Measurements from ENCODE around the gene XXYLT1. TPM values are rescaled to one million over a fixed set of nuclear protein-coding genes. Genes with fewer than 3 reads are reported as not detected.

XXYLT1 gene
- total RNA-seq, 1 donor from 2014 or later, result 14.5 TPM

- Histone ChIP-seq H3K27me3 (no peaks in the 10 kb centered on the region), H3K27ac (no peak overlapping the region), H3K4me1 (peaks cover 7% of the 10 kb centered on the region), H3K9me3 (no peaks in the 10 kb centered on the region), H3K36me3 (no peaks in the 10 kb centered on the region), H3K4me3 (no peak overlapping the region)
- intact Hi-C loops (cut with DNase I), result no loop called here
- DNase-seq (ENCODE audit: extremely low spot score in 2 of 2), result no peak
- TF ChIP-seq POLR2AphosphoS5 (IDR thresholded peaks at IDR 0.05; ENCODE audit: insufficient read depth in 1 of 2, low read depth in 1 of 2), result no peak
- no peak for TF ChIP-seq CTCF (IDR thresholded peaks at IDR 0.05)
- no peak for TF ChIP-seq POLR2A (IDR thresholded peaks at IDR 0.05)
These were observed 133.0 kb downstream of the XXYLT1 start for GRCh38 chr3:195137638-195138588.

DNA sequence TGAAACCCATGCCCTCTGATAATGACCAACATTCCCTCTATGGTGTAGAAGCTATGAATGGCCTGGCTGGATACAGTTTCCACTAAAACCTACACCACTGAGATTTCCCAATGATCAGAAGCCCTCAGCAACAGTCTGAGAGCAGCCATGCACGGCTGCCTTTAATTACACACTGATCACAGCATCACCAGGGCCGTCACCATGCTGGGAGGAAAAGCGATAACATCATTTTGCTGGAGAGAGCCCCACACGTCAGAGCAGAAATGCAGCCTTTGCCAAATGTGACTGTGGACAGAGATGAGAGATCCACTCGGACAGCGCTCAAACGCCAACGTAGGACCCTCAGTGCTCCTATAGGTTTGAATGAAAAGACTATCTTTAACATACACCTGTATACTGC, 135.0 kb downstream of the XXYLT1 start:
- H3K27me3 ChIP-seq, result no peaks in the 10 kb centered on the region
- H3K27ac ChIP-seq, result no peak overlapping the region
- no peaks in the 10 kb centered on the region for H3K36me3 ChIP-seq
- peaks cover 7% of the 10 kb centered on the region for H3K4me1 ChIP-seq
- H3K4me3 ChIP-seq, result no peak overlapping the region
- TF ChIP-seq POLR2A (IDR thresholded peaks at IDR 0.05) (no peak), CTCF (IDR thresholded peaks at IDR 0.05) (no peak), POLR2AphosphoS5 (IDR thresholded peaks at IDR 0.05; ENCODE audit: insufficient read depth in 1 of 2, low read depth in 1 of 2) (no peak)
- DNase-seq (ENCODE audit: extremely low spot score in 2 of 2), result no peak
- intact Hi-C loops (cut with DNase I), result no loop called here
- no peaks in the 10 kb centered on the region for H3K9me3 ChIP-seq

DNA sequence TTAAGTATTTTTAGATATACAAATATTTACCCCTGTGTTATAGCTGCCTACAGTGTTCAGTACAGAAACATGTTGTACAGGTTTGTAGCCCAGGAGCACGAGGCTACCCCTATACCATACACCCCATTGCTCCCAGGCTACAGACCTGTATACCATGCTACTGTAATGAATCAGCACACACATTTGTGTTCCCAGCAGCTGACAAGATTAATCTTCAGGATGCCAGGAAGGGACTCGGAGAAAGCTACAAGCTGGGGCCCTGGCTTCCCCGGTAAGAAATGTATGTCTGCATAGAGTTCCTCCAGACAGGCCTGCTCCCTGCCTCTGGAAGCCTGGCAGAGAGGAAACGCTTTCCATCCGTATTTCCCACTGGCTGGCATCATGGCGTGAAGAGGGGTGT, 136.5 kb downstream of the XXYLT1 start:
- no peaks in the 10 kb centered on the region for H3K36me3 ChIP-seq
- no peak for TF ChIP-seq POLR2AphosphoS5 (IDR thresholded peaks at IDR 0.05; ENCODE audit: insufficient read depth in 1 of 2, low read depth in 1 of 2)
- H3K4me3 ChIP-seq, result no peak overlapping the region
- no peak for DNase-seq (ENCODE audit: extremely low spot score in 2 of 2)
- H3K4me1 ChIP-seq, result peaks cover 6% of the 10 kb centered on the region
- no peaks in the 10 kb centered on the region for H3K9me3 ChIP-seq
- H3K27me3 ChIP-seq, result no peaks in the 10 kb centered on the region
- intact Hi-C loops (cut with DNase I), result no loop called here
- H3K27ac ChIP-seq, result no peak overlapping the region

DNA sequence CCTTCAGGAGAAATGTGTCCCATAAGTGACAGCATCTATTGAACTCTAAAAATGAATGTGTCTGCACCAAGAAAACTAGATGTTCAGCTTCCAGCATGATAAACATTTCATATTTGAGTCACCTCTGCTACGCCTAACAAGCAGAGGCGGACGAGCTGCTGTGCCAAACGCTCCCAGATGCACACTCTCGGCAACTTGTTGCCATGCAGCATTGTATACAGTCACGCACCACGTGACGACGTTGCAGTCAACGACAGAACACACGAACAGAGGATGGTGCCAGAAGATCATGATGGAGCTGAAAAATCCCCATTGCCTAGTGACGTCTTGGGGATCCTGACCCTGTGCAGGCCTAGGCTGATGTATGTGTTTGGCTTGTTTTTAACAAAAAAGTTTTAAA, 137.5 kb downstream of the XXYLT1 start:
- TF ChIP-seq CTCF (IDR thresholded peaks at IDR 0.05) (no peak), POLR2AphosphoS5 (IDR thresholded peaks at IDR 0.05; ENCODE audit: insufficient read depth in 1 of 2, low read depth in 1 of 2) (peak in 1 of 2 donors; percentile 71), POLR2A (IDR thresholded peaks at IDR 0.05) (no peak)
- H3K36me3 ChIP-seq, result no peaks in the 10 kb centered on the region
- no peaks in the 10 kb centered on the region for H3K4me1 ChIP-seq
- no peak overlapping the region for H3K4me3 ChIP-seq
- no peaks in the 10 kb centered on the region for H3K27me3 ChIP-seq
- no peak for DNase-seq (ENCODE audit: extremely low spot score in 2 of 2)
- intact Hi-C loops (cut with DNase I), result no loop called here
- no peaks in the 10 kb centered on the region for H3K9me3 ChIP-seq
- H3K27ac ChIP-seq, result no peak overlapping the region

DNA sequence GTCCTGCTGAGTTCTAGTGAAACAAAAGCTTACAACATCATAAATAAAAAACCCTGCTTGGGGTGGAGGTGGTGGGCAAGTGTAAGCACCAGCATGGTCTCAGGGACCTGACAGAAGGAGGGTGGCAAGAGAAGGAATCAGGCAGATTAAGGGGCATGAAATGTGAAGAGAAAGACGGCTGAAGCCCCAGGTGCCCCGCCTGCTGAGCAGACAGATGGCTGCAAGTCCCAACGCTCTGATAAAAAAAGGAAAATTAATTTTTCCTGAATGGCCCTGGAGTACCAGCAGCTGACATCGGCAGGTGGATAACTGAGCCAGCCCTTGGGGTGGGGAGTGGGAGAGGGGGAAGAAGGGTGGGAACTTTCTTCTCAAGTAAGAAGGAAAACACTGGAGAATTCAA, 137.9 kb downstream of the XXYLT1 start:
- no peaks in the 10 kb centered on the region for H3K27me3 ChIP-seq
- intact Hi-C loops (cut with DNase I), result no loop called here
- DNase-seq (ENCODE audit: extremely low spot score in 2 of 2), result no peak
- H3K27ac ChIP-seq, result no peak overlapping the region
- no peak overlapping the region for H3K4me3 ChIP-seq
- no peaks in the 10 kb centered on the region for H3K9me3 ChIP-seq
- no peaks in the 10 kb centered on the region for H3K36me3 ChIP-seq
- TF ChIP-seq CTCF (IDR thresholded peaks at IDR 0.05), result no peak
- no peak for TF ChIP-seq POLR2AphosphoS5 (IDR thresholded peaks at IDR 0.05; ENCODE audit: insufficient read depth in 1 of 2, low read depth in 1 of 2)
- no peak for TF ChIP-seq POLR2A (IDR thresholded peaks at IDR 0.05)
- no peaks in the 10 kb centered on the region for H3K4me1 ChIP-seq

Measured in vagina (tissue), 2 donors.